Esophagus (tissue), 2 donors: ENCODE measurements around the gene RASGRP3. TPM values are rescaled to one million over a fixed set of nuclear protein-coding genes. Genes with fewer than 3 reads are reported as not detected.

Experiments
- H3K27ac ChIP-seq, 2 donors: one replicate each; pipeline ENCODE4 v1.5.1; 2013; ENCODE audit warnings: low read depth in 2 of 2, mild to moderate bottlenecking in 2 of 2, inconsistent platforms in 1 of 2, low read length in 1 of 2, moderate library complexity in 1 of 2
- H3K27me3 ChIP-seq, 2 donors: one replicate each; pipeline ENCODE4 v1.6.1; 2013; ENCODE audit warnings: low read length in 2 of 2, control low read depth in 1 of 2, mild to moderate bottlenecking in 1 of 2; ENCODE audit not compliant: insufficient read depth in 2 of 2, control insufficient read depth in 1 of 2
- H3K36me3 ChIP-seq, 2 donors: one replicate each; pipeline ENCODE4 v1.6.1; 2013; ENCODE audit warnings: low read length in 1 of 2; ENCODE audit not compliant: control insufficient read depth in 2 of 2, insufficient read depth in 2 of 2
- H3K4me1 ChIP-seq, 2 donors: one replicate each; pipeline ENCODE4 v1.6.1; 2013; ENCODE audit warnings: low read length in 1 of 2; ENCODE audit not compliant: control insufficient read depth in 2 of 2, insufficient read depth in 2 of 2
- H3K4me3 ChIP-seq, 2 donors: one replicate each; pipeline ENCODE4 v1.5.1; 2013; ENCODE audit warnings: low read length in 2 of 2, mild to moderate bottlenecking in 2 of 2, low read depth in 1 of 2, moderate library complexity in 1 of 2
- H3K9me3 ChIP-seq, 2 donors: one replicate each; pipeline ENCODE4 v1.6.1; 2013; ENCODE audit warnings: mild to moderate bottlenecking in 2 of 2, low read depth in 1 of 2, low read length in 1 of 2, moderate library complexity in 1 of 2; ENCODE audit not compliant: control insufficient read depth in 2 of 2, insufficient read depth in 1 of 2
- WGBS, 2 donors: extraction: QIAGEN DNeasy Blood & Tissue Kit; methylation state at CpG; one replicate each; pipeline ENCODE4 v1.1.7; 2013; 5-methylcytosine and 5-hydroxymethylcytosine counted together
- polyA plus RNA-seq, 2 donors: library from polyadenylated mRNA; stranded (reverse); fragments of 200-250 nt; gene quantifications; one replicate each; pipeline ENCODE4 v1.2.3, GENCODE V29; 2013
- donor health status: healthy with polysubstance abuse.
- donor health status: Bipolar disorder and iron deficiency.

RASGRP3 gene
- polyA plus RNA-seq, 2 donors = 0.55 to 0.71 TPM

GRCh38 chr2:33603416-33603815 is 127.0 kb downstream of the RASGRP3 start:
- Histone ChIP-seq H3K27me3 (no peaks in the 10 kb centered on the region), H3K9me3 (no peaks in the 10 kb centered on the region), H3K27ac (no peak overlapping the region), H3K36me3 (no peaks in the 10 kb centered on the region), H3K4me3 (no peak overlapping the region), H3K4me1 (peaks cover 0 to 3% of the 10 kb centered on the region in 2 donors)
- 79 to 80% methylated on average over 3 of the region's 3 CpGs for whole genome bisulfite sequencing, 2 donors

- peak overlapping the region; percentile 27 to 67 for H3K27ac ChIP-seq
- no peaks in the 10 kb centered on the region for H3K36me3 ChIP-seq
- H3K4me1 ChIP-seq = peaks cover 0 to 3% of the 10 kb centered on the region in 2 donors
- 48 to 50% methylated on average over 6 of the region's 6 CpGs for WGBS, 2 donors
- H3K27me3 ChIP-seq = no peaks in the 10 kb centered on the region
- H3K4me3 ChIP-seq = no peak overlapping the region
- no peaks in the 10 kb centered on the region for H3K9me3 ChIP-seq
Observed at GRCh38 chr2:33605056-33605455, 128.6 kb downstream of the RASGRP3 start.

GRCh38 chr2:33606100-33606499 is 129.7 kb downstream of the RASGRP3 start:
- WGBS, 2 donors = 88% methylated on average over 4 of the region's 4 CpGs
- Histone ChIP-seq H3K27me3 (no peaks in the 10 kb centered on the region), H3K4me3 (no peak overlapping the region), H3K9me3 (no peaks in the 10 kb centered on the region), H3K4me1 (peaks cover 0 to 3% of the 10 kb centered on the region in 2 donors), H3K27ac (no peak overlapping the region), H3K36me3 (no peaks in the 10 kb centered on the region)

GRCh38 chr2:33606622-33607021 is 130.2 kb downstream of the RASGRP3 start:
- no peaks in the 10 kb centered on the region for H3K36me3 ChIP-seq
- no peaks in the 10 kb centered on the region for H3K27me3 ChIP-seq
- no peak overlapping the region for H3K4me3 ChIP-seq
- WGBS, 2 donors = 95 to 97% methylated on average over 7 of the region's 7 CpGs
- no peak overlapping the region for H3K27ac ChIP-seq
- H3K9me3 ChIP-seq = no peaks in the 10 kb centered on the region
- peaks cover 0 to 3% of the 10 kb centered on the region in 2 donors for H3K4me1 ChIP-seq

- 56 to 66% methylated on average over 4 of the region's 4 CpGs for whole genome bisulfite sequencing, 2 donors
- no peaks in the 10 kb centered on the region for H3K9me3 ChIP-seq
- H3K4me3 ChIP-seq = no peak overlapping the region
- no peak overlapping the region for H3K27ac ChIP-seq
- peaks cover 0 to 3% of the 10 kb centered on the region in 2 donors for H3K4me1 ChIP-seq
- no peaks in the 10 kb centered on the region for H3K27me3 ChIP-seq
- H3K36me3 ChIP-seq = no peaks in the 10 kb centered on the region
Observed at GRCh38 chr2:33607251-33607721, 130.8 kb downstream of the RASGRP3 start.

- H3K27ac ChIP-seq = no peak overlapping the region
- H3K36me3 ChIP-seq = no peaks in the 10 kb centered on the region
- 66 to 71% methylated on average over 2 of the region's 2 CpGs for WGBS, 2 donors
- H3K4me3 ChIP-seq = no peak overlapping the region
- no peaks in the 10 kb centered on the region for H3K27me3 ChIP-seq
- no peaks in the 10 kb centered on the region for H3K9me3 ChIP-seq
- H3K4me1 ChIP-seq = peaks cover 0 to 3% of the 10 kb centered on the region in 2 donors
Observed at GRCh38 chr2:33607905-33608304, 131.5 kb downstream of the RASGRP3 start.

GRCh38 chr2:33614190-33614589 is 137.7 kb downstream of the RASGRP3 start:
- H3K27me3 ChIP-seq = no peaks in the 10 kb centered on the region

More at GRCh38 chr2:33614190-33614589, 137.7 kb downstream of the RASGRP3 start:
- no peak overlapping the region for H3K4me3 ChIP-seq
- no peak overlapping the region for H3K27ac ChIP-seq
- no peaks in the 10 kb centered on the region for H3K4me1 ChIP-seq
- H3K36me3 ChIP-seq = no peaks in the 10 kb centered on the region
- no peaks in the 10 kb centered on the region for H3K9me3 ChIP-seq

Other genes starting within 250 kb of the RASGRP3 start
- gene FAM98A, start 122.7 kb downstream of the RASGRP3 start, polyA plus RNA-seq = 10 to 100 TPM; 10.8 to 17.7 TPM